GM21367 (cell line): Measurements from ENCODE around the gene CCDC43.
"Not testable (repeated sequence)": the region's sequence is repeated elsewhere in the genome, so short reads cannot be mapped to it uniquely, and the experiment has no call there.

ENCODE experiments used
- ATAC-seq: cut with Tn5 transposase; IDR thresholded peaks from one replicate; pipeline ENCODE4 v1.9.1; 2021; ENCODE audit not compliant: unreplicated experiment

Gene CCDC43

DNA sequence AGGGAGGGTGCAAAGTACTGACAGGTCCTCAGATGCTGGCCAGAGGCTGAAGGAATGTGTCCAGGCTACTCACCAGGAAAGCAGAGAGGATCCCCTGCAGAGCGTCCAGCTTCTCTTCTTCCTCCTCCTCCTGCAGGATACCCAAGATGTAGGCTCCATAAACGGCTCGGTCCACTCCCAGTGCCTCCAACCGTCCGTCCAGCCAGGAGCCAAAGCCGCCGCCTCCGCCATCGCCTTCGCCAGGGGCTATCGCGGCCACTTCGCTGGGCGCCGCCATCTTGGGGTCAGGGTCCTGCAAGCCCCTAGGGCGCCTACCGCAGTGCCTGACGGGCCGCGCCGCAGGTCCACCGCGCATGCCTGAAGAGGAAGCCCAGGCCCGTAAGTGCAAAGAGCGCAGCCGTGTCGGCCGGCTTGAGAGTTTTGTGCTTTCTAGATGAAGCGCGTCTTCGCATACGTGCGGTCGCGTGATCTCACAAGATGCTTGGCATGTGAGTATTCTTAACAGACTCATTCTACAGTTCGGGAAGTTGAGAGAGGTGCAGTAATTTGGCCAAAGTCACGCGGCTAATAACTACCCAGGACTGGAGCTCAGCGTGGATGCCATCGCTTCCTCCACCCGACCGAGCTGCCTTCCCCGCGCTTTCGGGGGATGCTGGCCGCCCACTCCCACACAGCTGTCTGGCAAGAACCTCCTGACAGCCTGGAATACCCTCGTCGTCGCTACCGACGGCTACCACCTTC is at the start of gene CCDC43:
TSS of gene CCDC43 (minus strand) at position 300 of the 741 bp plus-strand sequence. CDS start at position 277, 23 bp downstream.
- peak; percentile 52 for ATAC-seq

GRCh38 chr17:44738214-44738906 is 48.8 kb upstream of the CCDC43 start:
- ATAC-seq = no peak

DNA sequence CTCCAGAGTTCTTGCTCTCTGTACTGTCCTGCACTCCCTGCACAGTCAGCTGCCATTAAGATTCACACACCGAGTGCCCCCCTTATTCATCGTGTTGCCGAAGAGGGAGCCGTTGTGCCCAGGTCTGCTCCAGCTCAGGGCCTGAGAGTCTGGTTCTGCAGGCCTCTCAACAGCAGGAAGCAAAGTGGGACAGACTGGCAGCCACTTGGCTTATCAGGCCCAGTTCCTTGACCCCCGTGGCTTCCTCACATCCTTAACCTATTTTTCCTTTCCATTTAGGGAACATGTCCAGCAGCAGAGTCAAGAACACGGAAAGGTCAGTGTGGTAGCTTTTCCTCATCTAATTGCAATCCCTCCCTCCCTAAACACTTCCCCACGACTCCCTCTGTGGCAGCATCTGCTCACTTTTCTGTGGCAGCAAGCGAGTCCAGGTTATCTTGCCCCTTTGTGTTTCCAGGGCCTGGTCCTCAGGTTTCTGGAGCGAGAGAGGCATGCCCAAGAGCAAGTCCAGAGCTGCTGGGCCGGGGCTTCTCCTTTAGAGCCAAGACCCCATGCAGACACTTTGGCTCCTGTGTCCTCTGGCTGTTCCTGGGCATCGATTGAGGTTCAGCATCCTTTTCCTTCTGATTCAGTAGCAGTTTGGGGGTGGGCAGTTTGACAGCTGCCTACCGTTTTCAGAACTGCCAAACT is 47.1 kb upstream of the CCDC43 start:
- ATAC-seq = no peak

- ATAC-seq = no peak
These were observed 44.7 kb upstream of the CCDC43 start for GRCh38 chr17:44734272-44734671.

- ATAC-seq = no peak
These were observed 44.2 kb upstream of the CCDC43 start for GRCh38 chr17:44733753-44734152.

GRCh38 chr17:44726121-44726520 is 36.5 kb upstream of the CCDC43 start:
- not testable (repeated sequence) for ATAC-seq

- no peak for ATAC-seq
These were observed 32.7 kb upstream of the CCDC43 start for GRCh38 chr17:44722254-44722653.

- no peak for ATAC-seq
These were observed 29.9 kb upstream of the CCDC43 start for GRCh38 chr17:44719444-44719843.

GRCh38 chr17:44708401-44709263 is 19.1 kb upstream of the CCDC43 start, which contains the start of gene DBF4B:
TSS of gene DBF4B (plus strand) at chr17:44708665. CDS start at chr17:44708821, 156 bp downstream.
- peak; percentile 59 for ATAC-seq

DNA sequence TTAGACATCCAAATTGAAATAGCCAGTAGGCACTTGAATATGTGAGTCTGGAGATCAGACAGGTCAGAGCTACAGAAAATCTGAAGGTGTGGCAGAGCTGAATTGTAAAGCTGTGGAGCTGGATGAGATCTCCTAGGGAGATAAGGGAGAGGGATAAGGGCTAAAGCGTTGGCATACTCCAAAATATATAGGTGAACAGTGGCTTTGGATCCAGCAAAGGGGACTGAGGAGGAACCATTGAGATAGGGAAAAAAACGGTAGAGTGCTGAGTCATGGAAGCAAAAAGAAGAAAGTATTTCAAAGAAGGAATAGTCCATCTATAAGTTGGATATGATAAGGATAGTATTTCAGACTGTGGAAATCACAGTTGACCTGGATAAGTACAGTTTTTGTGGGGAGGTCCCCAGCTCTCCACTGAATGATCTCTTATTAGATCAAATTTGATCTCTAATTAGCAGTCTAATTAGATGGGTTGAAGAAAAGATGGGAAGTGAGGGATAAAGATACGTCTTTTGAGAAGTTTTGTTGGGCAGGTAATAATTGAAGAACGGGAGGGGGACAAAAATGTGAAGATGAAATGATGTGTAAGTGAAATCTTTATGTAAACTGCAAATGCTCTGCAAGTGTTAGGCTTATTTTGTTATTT is 18.3 kb upstream of the CCDC43 start:
- ATAC-seq = no peak

DNA sequence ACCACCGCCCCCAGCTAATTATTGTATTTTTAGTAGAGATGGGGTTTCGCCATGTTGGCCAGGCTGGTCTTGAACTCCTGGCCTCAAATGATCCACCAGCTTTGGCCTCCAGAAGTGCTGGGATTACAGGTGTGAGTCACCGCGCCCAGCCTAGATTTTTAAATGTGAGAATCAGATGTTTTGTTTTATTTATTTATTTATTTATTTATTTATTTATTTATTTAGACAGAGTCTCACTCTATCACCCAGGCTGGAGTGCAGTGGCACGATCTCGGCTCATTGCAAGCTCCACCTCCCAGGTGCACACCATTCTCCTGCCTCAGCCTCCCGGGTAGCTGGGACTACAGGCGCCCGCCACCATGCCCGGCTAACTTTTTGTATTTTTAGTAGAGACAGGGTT is 10.7 kb upstream of the CCDC43 start:
- ATAC-seq = not testable (repeated sequence)

- ATAC-seq = no peak
These were observed 4.0 kb upstream of the CCDC43 start for GRCh38 chr17:44693609-44694008.

GRCh38 chr17:44690746-44691306 is 1.2 kb upstream of the CCDC43 start:
- ATAC-seq = not testable (repeated sequence)

GRCh38 chr17:44688675-44689476 is 700 bp downstream of the CCDC43 start:
- no peak for ATAC-seq

DNA sequence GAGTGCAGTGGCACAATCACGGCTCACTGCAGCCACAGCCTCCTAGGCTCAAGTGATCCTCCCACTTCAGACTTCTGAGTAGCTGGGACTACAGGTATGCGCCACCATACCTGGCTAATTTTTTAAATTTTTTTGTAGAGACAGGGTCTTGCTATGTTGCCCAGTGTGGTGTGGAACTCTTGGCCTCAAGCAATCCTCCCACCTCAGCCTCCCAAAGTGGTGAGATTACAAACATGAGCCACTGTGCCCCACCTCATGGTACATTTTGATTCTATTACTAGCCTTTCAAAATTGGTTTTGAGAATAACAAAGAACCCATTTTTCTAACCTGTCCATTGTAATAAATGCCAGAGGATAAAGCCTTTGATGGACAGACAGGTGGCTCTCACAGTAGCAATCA is 1.4 kb downstream of the CCDC43 start:
- no peak for ATAC-seq

GRCh38 chr17:44687756-44688155 is 1.8 kb downstream of the CCDC43 start:
- ATAC-seq = no peak

DNA sequence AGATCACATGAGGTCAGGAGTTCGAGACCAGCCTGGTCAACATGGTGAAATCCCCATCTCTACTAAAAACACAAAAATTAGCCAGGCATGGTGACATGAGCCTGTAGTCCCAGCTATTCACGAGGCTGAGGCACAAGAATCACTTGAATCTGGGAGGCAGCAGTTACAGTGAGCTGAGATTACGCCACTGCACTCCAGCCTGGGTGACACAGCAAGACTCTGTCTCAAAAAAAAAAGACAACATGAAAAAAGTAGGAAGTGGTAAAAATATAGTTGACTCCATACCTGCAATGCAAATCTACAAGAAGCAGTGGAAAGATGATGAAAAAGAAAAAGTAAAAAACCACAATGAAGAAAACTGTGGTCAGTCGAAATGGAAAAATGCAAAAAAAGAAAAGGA is 6.3 kb downstream of the CCDC43 start:
- ATAC-seq = not testable (repeated sequence)

DNA sequence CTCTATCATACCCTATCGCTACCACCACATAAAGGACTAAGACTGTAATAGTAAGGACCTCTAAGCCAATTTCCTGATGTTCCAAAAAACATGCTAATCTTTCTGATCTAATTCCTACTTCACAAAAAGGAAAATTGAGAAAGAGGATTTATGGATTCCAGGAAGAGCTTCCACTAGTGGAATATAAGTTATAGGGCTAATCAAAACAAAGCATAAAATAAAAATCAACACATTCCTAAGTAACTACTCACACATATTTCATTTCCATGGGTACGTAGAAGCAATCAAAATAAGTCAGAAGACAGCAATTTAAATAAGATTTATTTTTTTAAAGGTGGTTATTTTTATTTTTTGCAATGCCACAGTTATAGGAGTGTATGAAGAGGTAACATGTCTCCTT is 12.4 kb downstream of the CCDC43 start:
- no peak for ATAC-seq

DNA sequence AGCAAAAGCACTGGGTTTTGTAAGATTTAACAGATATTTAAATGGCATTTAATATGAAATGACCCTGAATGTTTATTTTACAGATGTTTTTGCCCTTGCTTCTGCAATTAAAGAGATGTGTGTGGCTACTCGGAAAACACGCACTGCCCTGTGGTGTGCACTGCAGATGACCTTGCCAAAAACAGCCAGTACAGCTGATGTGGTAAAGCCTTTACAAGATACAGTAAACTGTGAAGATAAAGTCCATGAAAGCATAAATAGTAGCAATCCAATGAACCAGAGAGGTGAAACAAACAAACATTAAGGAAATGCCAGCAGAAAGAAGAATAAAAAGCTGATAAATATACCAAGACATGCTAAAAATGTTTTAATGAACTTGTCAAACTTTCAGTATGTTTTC is 15.7 kb downstream of the CCDC43 start:
- no peak for ATAC-seq
